CD4-positive, alpha-beta T cell (primary cell): Measurements from ENCODE around the gene MAP3K6. TPM values are rescaled to one million over a fixed set of nuclear protein-coding genes. Genes with fewer than 3 reads are reported as not detected.

Experiments used
- ATAC-seq: fragments of 200-7000 bp; cut with Tn5 transposase; one replicate; pipeline ENCODE4 v1.10.0; 2022; ENCODE audit warnings: mild to moderate bottlenecking; ENCODE audit not compliant: poor library complexity
- CTCF ChIA-PET: fragments of 350-600 bp; sonication (Branson Sonifier 250); formaldehyde crosslinking; loops from one replicate; lab custom pipeline; 2021; ENCODE audit warnings: antibody characterized with exemption, inconsistent platforms; lab: Charles Lee
- POLR2A ChIA-PET: fragments of 350-600 bp; sonication (Branson Sonifier 250); formaldehyde crosslinking; loops from one replicate; lab custom pipeline; 2021; ENCODE audit warnings: antibody characterized with exemption, inconsistent platforms; lab: Charles Lee
- DNase-seq, 14 experiments: peaks; one replicate each; pipeline ENCODE4 v3.0.0-alpha.2; 2013 to 2020; ENCODE audit warnings: mixed read lengths in 2 of 14
- H3K27ac ChIP-seq, 2 donors: one replicate each; pipeline versions ENCODE4 v1.5.1 to v1.7.0; 2013; ENCODE audit warnings: low read length in 2 of 2, low read depth in 1 of 2, mild to moderate bottlenecking in 1 of 2
- H3K27me3 ChIP-seq, 2 experiments: 1 replicate in 1 of 2; 2 replicates in 1 of 2; pipeline versions ENCODE4 v1.6.1 to v1.7.0; 2013; ENCODE audit warnings: low read length in 2 of 2, control low read depth in 1 of 2, mild to moderate bottlenecking in 1 of 2, moderate library complexity in 1 of 2; ENCODE audit not compliant: insufficient read depth in 2 of 2, control insufficient read depth in 1 of 2
- H3K36me3 ChIP-seq: one replicate; pipeline ENCODE4 v1.6.1; 2013; ENCODE audit warnings: low read length, control low read depth; ENCODE audit not compliant: insufficient read depth
- H3K4me1 ChIP-seq: one replicate; pipeline ENCODE4 v1.6.1; 2013; ENCODE audit warnings: low read length, control low read depth; ENCODE audit not compliant: insufficient read depth
- H3K4me3 ChIP-seq: one replicate; pipeline ENCODE4 v1.5.1; 2013; ENCODE audit warnings: mild to moderate bottlenecking, low read length, moderate library complexity
- H3K9me3 ChIP-seq, 2 experiments: 1 replicate in 1 of 2; 2 replicates in 1 of 2; pipeline versions ENCODE4 v1.6.1 to v1.7.0; 2013; ENCODE audit warnings: low read length in 2 of 2, mild to moderate bottlenecking in 2 of 2, control low read depth in 1 of 2, moderate library complexity in 1 of 2; ENCODE audit not compliant: control insufficient read depth in 1 of 2, insufficient read depth in 1 of 2
- H3K27ac Mint-ChIP-seq: one replicate; pipeline ENCODE4 v1.8.0; 2020; ENCODE audit warnings: mixed read lengths
- H3K27me3 Mint-ChIP-seq: one replicate; pipeline ENCODE4 v1.8.0; 2021; ENCODE audit warnings: mixed read lengths
- H3K36me3 Mint-ChIP-seq: one replicate; pipeline ENCODE4 v1.8.0; 2021; ENCODE audit warnings: low read depth, mixed read lengths
- H3K4me1 Mint-ChIP-seq: one replicate; pipeline ENCODE4 v1.8.0; 2021; ENCODE audit warnings: low read depth, mixed read lengths
- H3K4me3 Mint-ChIP-seq: one replicate; pipeline ENCODE4 v1.8.0; 2020; ENCODE audit warnings: mild to moderate bottlenecking, mixed read lengths
- H3K9me3 Mint-ChIP-seq: one replicate; pipeline ENCODE4 v1.8.0; 2020; ENCODE audit warnings: mixed read lengths
- CTCF ChIP-seq: fragments of 200-600 bp; IDR thresholded peaks from one replicate; pipeline ENCODE4 v1.8.0; 2022; ENCODE audit warnings: antibody characterized with exemption, mild to moderate bottlenecking
- intact Hi-C, 2 experiments: fragments of 100-400 bp; cut with DNase I in 1 of 2; cut with micrococcal nuclease in 1 of 2; formaldehyde crosslinking; loops; one replicate each; pipeline versions ENCODE4 v1.15.1 to v1.9.0; 2023 to 2025; cut with DNase I, micrococcal nuclease
- total RNA-seq, 174 experiments: library from RNA in 2 of 174; stranded (reverse) in 2 of 174; gene quantifications; one replicate each; pipeline ENCODE4 v1.2.3 and lab custom pipeline; 2021 to 2026

MAP3K6 gene
- total RNA-seq, 2 experiments from 2014 or later: 8.5 to 8.8 TPM

- Mint-ChIP-seq H3K4me3 (no peak overlapping the region), H3K36me3 (no peaks in the 10 kb centered on the region), H3K27me3 (no peaks in the 10 kb centered on the region), H3K9me3 (no peaks in the 10 kb centered on the region), H3K27ac (no peak overlapping the region), H3K4me1 (peaks cover 27% of the 10 kb centered on the region)
- intact Hi-C loops: loop anchor here in 1 of 2 experiments (5.0 kb wide), 1 partner anchor 355 kb away; no protein-coding TSS in a partner anchor
- ATAC-seq (no peak), DNase-seq (no peak)
- POLR2A ChIA-PET: interaction anchor here (0.7 to 1.6 kb wide), 6 partner anchors 40 to 160 kb away, joined by 3 to 4 read pairs (median 3); no protein-coding TSS in a partner anchor
- H3K36me3 ChIP-seq: no peaks in the 10 kb centered on the region
- H3K4me3 ChIP-seq: no peak overlapping the region
- H3K4me1 ChIP-seq: peaks cover 20% of the 10 kb centered on the region
- no peaks in the 10 kb centered on the region for H3K9me3 ChIP-seq
- H3K27ac ChIP-seq: no peak overlapping the region
- no peaks in the 10 kb centered on the region for H3K27me3 ChIP-seq
- no peak for TF ChIP-seq CTCF
- CTCF ChIA-PET: interaction anchor here (5.8 kb wide), 1 partner anchor 98 kb away, joined by 125 read pairs; no protein-coding TSS in a partner anchor
These were observed 30.3 kb upstream of the MAP3K6 start for GRCh38 chr1:27397110-27397509.

DNA sequence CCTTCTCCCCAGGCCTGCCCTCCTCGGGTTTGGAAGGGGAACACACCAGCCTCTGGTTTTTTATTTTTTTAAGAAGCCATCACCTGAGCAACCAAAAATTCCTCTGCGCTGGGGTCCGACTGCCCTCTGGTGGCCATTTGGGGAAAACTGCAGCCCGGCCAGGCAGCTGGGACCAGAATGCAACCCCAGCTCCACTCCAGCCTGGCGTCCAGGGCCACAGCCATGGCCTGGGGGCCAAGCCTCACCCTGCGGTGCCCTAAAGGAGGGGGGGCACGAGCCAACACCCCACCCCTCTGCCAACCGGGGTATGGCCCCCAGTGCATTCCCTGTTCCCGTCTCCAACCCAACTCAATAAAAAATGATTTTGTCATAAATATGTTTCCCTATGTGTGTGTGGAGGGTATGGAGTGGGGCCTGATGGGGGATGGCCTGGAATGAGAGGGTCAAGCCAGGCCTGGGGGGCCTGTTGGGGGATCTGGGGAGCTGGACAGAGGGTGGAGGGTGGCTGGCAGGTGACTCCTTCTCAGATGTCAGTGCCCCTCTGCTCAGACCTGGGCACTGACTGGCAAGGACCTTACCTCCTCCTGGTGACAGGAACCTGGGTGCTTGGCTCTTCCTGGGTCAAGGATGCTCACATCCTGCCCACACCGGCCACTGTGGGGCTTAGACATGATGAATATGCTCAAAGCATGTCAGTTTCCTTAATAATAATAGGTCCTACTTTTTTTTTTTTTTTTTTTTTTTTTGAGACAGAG is 28.9 kb upstream of the MAP3K6 start:
- Histone ChIP-seq H3K36me3 (no peaks in the 10 kb centered on the region), H3K27me3 (no peaks in the 10 kb centered on the region), H3K27ac (no peak overlapping the region), H3K4me3 (no peak overlapping the region), H3K9me3 (no peaks in the 10 kb centered on the region), H3K4me1 (peaks cover 30% of the 10 kb centered on the region)
- DNase-seq (peak; percentile 70 to 90 (median 78)), ATAC-seq (peak; percentile 53)
- H3K36me3 Mint-ChIP-seq: no peaks in the 10 kb centered on the region
- ChIA-PET POLR2A (interaction anchor here (0.8 to 1.7 kb wide), 4 partner anchors 95 to 330 kb away, joined by 3 to 12 read pairs (median 3); partner anchors contain the start of gene SLC9A1), CTCF (interaction anchor here (0.6 to 5.8 kb wide), 24 partner anchors 9 to 267 kb away, joined by 3 to 125 read pairs (median 4); partner anchors contain the start of genes AHDC1, MAP3K6 and SYTL1)
- H3K4me3 Mint-ChIP-seq: peak overlapping the region; percentile 62
- H3K27ac Mint-ChIP-seq: peak overlapping the region; percentile 44
- H3K27me3 Mint-ChIP-seq: no peaks in the 10 kb centered on the region
- intact Hi-C loops: loop anchor here (1.0 to 5.0 kb wide), 7 partner anchors 38 to 353 kb away; no protein-coding TSS in a partner anchor
- peak; percentile 85 for TF ChIP-seq CTCF
- H3K9me3 Mint-ChIP-seq: no peaks in the 10 kb centered on the region
- H3K4me1 Mint-ChIP-seq: peaks cover 27% of the 10 kb centered on the region

DNA sequence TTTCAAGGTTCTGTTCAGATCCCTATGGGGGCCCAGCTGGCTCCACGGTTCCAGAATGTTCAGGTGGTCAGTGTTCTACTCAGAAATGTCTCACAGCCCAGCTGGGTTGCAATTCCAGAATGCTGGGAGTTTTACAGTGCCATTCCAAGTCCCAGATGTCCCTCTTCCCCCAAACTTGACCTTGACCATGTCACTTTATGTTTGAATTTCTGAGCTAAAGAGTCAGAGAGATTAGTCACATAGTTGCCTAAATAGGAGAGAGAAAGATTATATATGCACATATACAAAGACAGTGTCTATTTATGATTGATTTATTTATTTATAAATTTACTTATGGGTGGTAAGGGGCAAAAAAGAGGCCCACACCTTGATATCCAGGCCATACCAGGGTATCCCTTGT is 28.2 kb upstream of the MAP3K6 start:
- peaks cover 23% of the 10 kb centered on the region for H3K4me1 Mint-ChIP-seq

More for the DNA sequence above, 28.2 kb upstream of the MAP3K6 start:
- H3K27me3 Mint-ChIP-seq: no peaks in the 10 kb centered on the region
- Histone ChIP-seq H3K4me1 (peaks cover 30% of the 10 kb centered on the region), H3K4me3 (no peak overlapping the region), H3K27me3 (no peaks in the 10 kb centered on the region), H3K36me3 (no peaks in the 10 kb centered on the region), H3K9me3 (no peaks in the 10 kb centered on the region), H3K27ac (no peak overlapping the region)
- ChIA-PET CTCF (interaction anchor here (0.6 to 5.8 kb wide), 17 partner anchors 26 to 268 kb away, joined by 3 to 125 read pairs (median 3); partner anchors contain the start of genes AHDC1, MAP3K6 and SYTL1), POLR2A (interaction anchor here (0.6 to 1.7 kb wide), 5 partner anchors 25 to 330 kb away, joined by 3 to 12 read pairs (median 3); partner anchors contain the start of gene SLC9A1)
- no peaks in the 10 kb centered on the region for H3K36me3 Mint-ChIP-seq
- no peaks in the 10 kb centered on the region for H3K9me3 Mint-ChIP-seq
- peak overlapping the region; percentile 62 for H3K4me3 Mint-ChIP-seq
- TF ChIP-seq CTCF: no peak
- no peak for ATAC-seq
- intact Hi-C loops: loop anchor here (1.0 to 5.0 kb wide), 8 partner anchors 38 to 353 kb away; no protein-coding TSS in a partner anchor
- peak overlapping the region; percentile 44 for H3K27ac Mint-ChIP-seq
- no peak for DNase-seq
